ENCODE measurements around the gene CCDC78. TPM values are rescaled to one million over a fixed set of nuclear protein-coding genes. Genes with fewer than 3 reads are reported as not detected.

The CCDC78 gene
- polyA plus RNA-seq, 1 donor (not counting 4 experiments of a cell fraction or from before 2014, with no cell fraction given), result 2.5 TPM

DNA sequence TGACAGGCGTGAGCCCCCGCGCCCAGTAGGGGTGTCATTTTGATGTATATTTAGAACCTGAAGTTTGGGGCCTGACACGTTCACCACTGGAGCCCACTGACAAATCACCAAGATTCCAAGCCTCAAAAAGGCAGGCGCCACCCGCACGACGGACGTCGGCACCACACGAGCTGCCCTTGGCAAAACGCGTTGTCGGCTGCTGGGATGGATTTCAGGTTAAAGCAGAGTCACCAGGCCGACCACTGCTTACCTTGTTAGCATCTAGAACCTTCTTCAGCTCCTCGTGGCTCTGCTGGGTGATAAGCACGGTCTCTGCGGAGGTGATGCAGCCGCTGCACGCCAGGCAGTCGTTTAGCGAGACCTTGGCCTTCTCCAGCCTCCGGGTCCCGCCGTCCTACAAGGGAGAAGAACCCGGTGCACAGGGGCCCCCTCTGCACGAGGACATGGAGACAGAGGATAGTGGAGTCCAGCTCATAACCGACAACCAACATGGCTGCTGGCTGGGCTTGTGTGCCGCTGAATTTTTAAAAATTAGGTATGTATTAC lies 10.8 kb upstream of the CCDC78 start:
- dilution Hi-C loops (cut with MboI; ENCODE audit: extremely low pct_ligation_motif_present, low sequenced_read_pairs), result no loop called here
- H3K4me3 ChIP-seq (ENCODE audit: control insufficient read depth in 2 of 3, extremely low read depth in 1 of 3, insufficient read depth in 2 of 3, low read depth in 1 of 3, low read length in 3 of 3), result no peak overlapping the region
- no peak overlapping the region for H3K9ac ChIP-seq (ENCODE audit: control insufficient read depth, extremely low read depth, insufficient read depth, low read length)
- FAIRE-seq (no peak), DNase-seq (ENCODE audit: low read depth, low spot score) (no peak)
- H3K27ac ChIP-seq (ENCODE audit: control insufficient read depth, insufficient read depth, low read length), result no peak overlapping the region
- TF ChIP-seq, protein P1, sequence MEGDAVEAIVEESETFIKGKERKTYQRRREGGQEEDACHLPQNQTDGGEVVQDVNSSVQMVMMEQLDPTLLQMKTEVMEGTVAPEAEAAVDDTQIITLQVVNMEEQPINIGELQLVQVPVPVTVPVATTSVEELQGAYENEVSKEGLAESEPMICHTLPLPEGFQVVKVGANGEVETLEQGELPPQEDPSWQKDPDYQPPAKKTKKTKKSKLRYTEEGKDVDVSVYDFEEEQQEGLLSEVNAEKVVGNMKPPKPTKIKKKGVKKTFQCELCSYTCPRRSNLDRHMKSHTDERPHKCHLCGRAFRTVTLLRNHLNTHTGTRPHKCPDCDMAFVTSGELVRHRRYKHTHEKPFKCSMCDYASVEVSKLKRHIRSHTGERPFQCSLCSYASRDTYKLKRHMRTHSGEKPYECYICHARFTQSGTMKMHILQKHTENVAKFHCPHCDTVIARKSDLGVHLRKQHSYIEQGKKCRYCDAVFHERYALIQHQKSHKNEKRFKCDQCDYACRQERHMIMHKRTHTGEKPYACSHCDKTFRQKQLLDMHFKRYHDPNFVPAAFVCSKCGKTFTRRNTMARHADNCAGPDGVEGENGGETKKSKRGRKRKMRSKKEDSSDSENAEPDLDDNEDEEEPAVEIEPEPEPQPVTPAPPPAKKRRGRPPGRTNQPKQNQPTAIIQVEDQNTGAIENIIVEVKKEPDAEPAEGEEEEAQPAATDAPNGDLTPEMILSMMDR (optimal IDR thresholded peaks at IDR 0.05 in 1 of 3, IDR thresholded peaks at IDR 0.05 in 1 of 3, conservative IDR thresholded peaks at IDR 0.05 in 1 of 3; ENCODE audit: extremely low read depth in 1 of 3, insufficient read depth in 2 of 3, low read length in 3 of 3), result no peak
- no peak for TF ChIP-seq EZH2 (IDR thresholded peaks at IDR 0.05; ENCODE audit: low read length)
- H3K9me3 ChIP-seq (ENCODE audit: control insufficient read depth, low read depth, low read length), result no peaks in the 10 kb centered on the region
- peaks cover 17% of the 10 kb centered on the region for H3K4me1 ChIP-seq (ENCODE audit: control insufficient read depth, extremely low read depth, insufficient read depth, low read length)
- peaks cover 25 to 30% of the 10 kb centered on the region in 2 experiments for H3K36me3 ChIP-seq (ENCODE audit: control insufficient read depth in 2 of 2, extremely low read depth in 1 of 2, insufficient read depth in 2 of 2, low read length in 2 of 2)
- no peak overlapping the region for H3K4me2 ChIP-seq (ENCODE audit: control insufficient read depth, extremely low read depth, insufficient read depth, low read depth, low read length)
- peaks cover 12% of the 10 kb centered on the region for H3K79me2 ChIP-seq (ENCODE audit: control insufficient read depth, insufficient read depth, low read length)
- H4K20me1 ChIP-seq (ENCODE audit: control insufficient read depth, extremely low read depth, insufficient read depth, low read length), result no peaks in the 10 kb centered on the region
- no peaks in the 10 kb centered on the region for H3K9me1 ChIP-seq (ENCODE audit: control insufficient read depth, extremely low read depth, insufficient read depth, low read length)
- no peak overlapping the region for H2AFZ ChIP-seq (ENCODE audit: control insufficient read depth, low read length)
- H3K27me3 ChIP-seq (ENCODE audit: control insufficient read depth, extremely low read depth, insufficient read depth, low read length), result no peaks in the 10 kb centered on the region

DNA sequence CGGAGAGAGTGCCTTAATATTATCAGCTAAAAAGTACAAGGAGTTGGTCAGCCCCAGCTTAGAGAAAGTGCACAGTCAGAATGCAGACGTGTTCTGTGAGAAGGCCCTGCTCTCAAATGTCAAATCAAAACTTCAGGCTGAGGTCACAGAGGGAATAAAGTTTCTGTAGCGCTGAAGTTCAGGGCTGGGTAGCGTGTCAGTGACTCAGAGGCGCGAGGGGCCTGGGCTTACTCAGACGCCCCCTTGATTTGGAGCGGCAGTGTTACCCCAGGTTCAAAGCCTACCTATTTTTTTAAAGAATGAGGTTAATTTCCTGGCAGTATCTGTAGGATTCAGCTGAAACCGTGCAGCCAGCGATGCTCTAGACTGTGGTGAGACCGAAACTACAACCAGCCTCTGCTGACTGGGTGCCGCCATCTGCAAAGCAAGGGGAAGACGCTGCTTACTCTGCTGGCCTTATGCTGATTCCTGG lies 9.8 kb upstream of the CCDC78 start:
- peaks cover 12% of the 10 kb centered on the region for H3K79me2 ChIP-seq (ENCODE audit: control insufficient read depth, insufficient read depth, low read length)
- peaks cover 25 to 30% of the 10 kb centered on the region in 2 experiments for H3K36me3 ChIP-seq (ENCODE audit: control insufficient read depth in 2 of 2, extremely low read depth in 1 of 2, insufficient read depth in 2 of 2, low read length in 2 of 2)
- H3K4me1 ChIP-seq (ENCODE audit: control insufficient read depth, extremely low read depth, insufficient read depth, low read length), result peaks cover 14% of the 10 kb centered on the region
- no peak overlapping the region for H3K9ac ChIP-seq (ENCODE audit: control insufficient read depth, extremely low read depth, insufficient read depth, low read length)
- no peaks in the 10 kb centered on the region for H4K20me1 ChIP-seq (ENCODE audit: control insufficient read depth, extremely low read depth, insufficient read depth, low read length)
- H3K27ac ChIP-seq (ENCODE audit: control insufficient read depth, insufficient read depth, low read length), result no peak overlapping the region
- DNase-seq (ENCODE audit: low read depth, low spot score) (no peak), FAIRE-seq (no peak)
- H3K9me3 ChIP-seq (ENCODE audit: control insufficient read depth, low read depth, low read length), result no peaks in the 10 kb centered on the region
- no peak overlapping the region for H3K4me2 ChIP-seq (ENCODE audit: control insufficient read depth, extremely low read depth, insufficient read depth, low read depth, low read length)
- H2AFZ ChIP-seq (ENCODE audit: control insufficient read depth, low read length), result no peak overlapping the region
- dilution Hi-C loops (cut with MboI; ENCODE audit: extremely low pct_ligation_motif_present, low sequenced_read_pairs), result no loop called here
- TF ChIP-seq, protein P1 (optimal IDR thresholded peaks at IDR 0.05 in 1 of 3, IDR thresholded peaks at IDR 0.05 in 1 of 3, conservative IDR thresholded peaks at IDR 0.05 in 1 of 3; ENCODE audit: extremely low read depth in 1 of 3, insufficient read depth in 2 of 3, low read length in 3 of 3), result no peak
- TF ChIP-seq EZH2 (IDR thresholded peaks at IDR 0.05; ENCODE audit: low read length), result no peak
- H3K27me3 ChIP-seq (ENCODE audit: control insufficient read depth, extremely low read depth, insufficient read depth, low read length), result no peaks in the 10 kb centered on the region
- H3K4me3 ChIP-seq (ENCODE audit: control insufficient read depth in 2 of 3, extremely low read depth in 1 of 3, insufficient read depth in 2 of 3, low read depth in 1 of 3, low read length in 3 of 3), result no peak overlapping the region
- H3K9me1 ChIP-seq (ENCODE audit: control insufficient read depth, extremely low read depth, insufficient read depth, low read length), result no peaks in the 10 kb centered on the region
